HTR-8/SVneo (cell line): ENCODE data around the gene GLRA2.

Experiments
- DNase-seq: peaks from one replicate; pipeline ENCODE4 v3.0.0; 2011; ENCODE audit warnings: low spot score, mixed read lengths; ENCODE audit not compliant: insufficient read length
- FAIRE-seq: peaks from 2 replicates; lab custom pipeline; 2011; peaks lifted over from hg19 to GRCh38; lab: Jason Lieb, UNC

The GLRA2 gene

GRCh38 chrX:14529290-14529989 lies at the start of gene GLRA2:
TSS of gene GLRA2 (plus strand) at chrX:14529536. CDS start at chrX:14530058, 522 bp downstream.
- DNase-seq (no peak), FAIRE-seq (no peak)

- no peak for FAIRE-seq
- DNase-seq, result no peak
Measured at GRCh38 chrX:14489437-14489836, 39.9 kb upstream of the GLRA2 start.

GRCh38 chrX:14491689-14492088 lies 37.6 kb upstream of the GLRA2 start:
- no peak for DNase-seq
- FAIRE-seq, result no peak

GRCh38 chrX:14496674-14497073 lies 32.7 kb upstream of the GLRA2 start:
- no peak for DNase-seq
- no peak for FAIRE-seq

- no peak for FAIRE-seq
- DNase-seq, result no peak
Measured at GRCh38 chrX:14497184-14497666, 32.1 kb upstream of the GLRA2 start.

- no peak for DNase-seq
- no peak for FAIRE-seq
Measured at GRCh38 chrX:14501327-14501726, 28.0 kb upstream of the GLRA2 start.

GRCh38 chrX:14504960-14505538 lies 24.3 kb upstream of the GLRA2 start:
- DNase-seq, result no peak
- no peak for FAIRE-seq

GRCh38 chrX:14505648-14506047 lies 23.7 kb upstream of the GLRA2 start:
- no peak for FAIRE-seq
- no peak for DNase-seq

- FAIRE-seq (no peak), DNase-seq (no peak)
Measured at GRCh38 chrX:14506866-14507265, 22.5 kb upstream of the GLRA2 start.

GRCh38 chrX:14508025-14508690 lies 21.2 kb upstream of the GLRA2 start:
- FAIRE-seq (no peak), DNase-seq (no peak)

GRCh38 chrX:14509325-14510057 lies 19.8 kb upstream of the GLRA2 start:
- FAIRE-seq (no peak), DNase-seq (no peak)

- FAIRE-seq (no peak), DNase-seq (no peak)
Measured at GRCh38 chrX:14528629-14529289, 577 bp upstream of the GLRA2 start.

GRCh38 chrX:14533867-14534266 lies 4.5 kb downstream of the GLRA2 start:
- FAIRE-seq (no peak), DNase-seq (no peak)

- FAIRE-seq, result no peak
- no peak for DNase-seq
Measured at GRCh38 chrX:14546190-14546589, 16.9 kb downstream of the GLRA2 start.

GRCh38 chrX:14554131-14554715 lies 24.9 kb downstream of the GLRA2 start:
- FAIRE-seq (no peak), DNase-seq (no peak)

GRCh38 chrX:14564058-14564457 lies 34.7 kb downstream of the GLRA2 start:
- DNase-seq (no peak), FAIRE-seq (no peak)

- no peak for DNase-seq
- FAIRE-seq, result no peak
Measured at GRCh38 chrX:14573161-14573560, 43.8 kb downstream of the GLRA2 start.

GRCh38 chrX:14581081-14581480 lies 51.7 kb downstream of the GLRA2 start:
- no peak for FAIRE-seq
- DNase-seq, result no peak

- DNase-seq (no peak), FAIRE-seq (no peak)
Measured at GRCh38 chrX:14584548-14584947, 55.2 kb downstream of the GLRA2 start.

GRCh38 chrX:14590216-14590615 lies 60.9 kb downstream of the GLRA2 start:
- no peak for FAIRE-seq
- no peak for DNase-seq
